ENCODE results near the gene RAD51B. TPM values are rescaled to one million over a fixed set of nuclear protein-coding genes. Genes with fewer than 3 reads are reported as not detected.
A peak's percentile ranks its signal among the peaks of the same experiment; 100 is the strongest.
"Not testable (repeated sequence)": the region's sequence is repeated elsewhere in the genome, so short reads cannot be mapped to it uniquely, and the experiment has no call there.

The RAD51B gene
- total RNA-seq, 6 experiments from 2014 or later = 2.7 to 5.8 (median 4.3) TPM

- 91% methylated on average over 7 of the region's 7 CpGs for WGBS (ENCODE audit: insufficient coverage, low coverage, low lambda C conversion rate, missing lambda C conversion rate)
- no peak for DNase-seq
- no peaks in the 10 kb centered on the region for H3K4me1 ChIP-seq
- no peak overlapping the region for H3K27ac ChIP-seq
- intact Hi-C loops (cut with DNase I) = no loop called here
- no peaks in the 10 kb centered on the region for H3K27me3 ChIP-seq
- H3K9me3 ChIP-seq = no peaks in the 10 kb centered on the region
- H3K4me3 ChIP-seq = no peak overlapping the region
- no peaks in the 10 kb centered on the region for H3K36me3 ChIP-seq
- no peak for TF ChIP-seq POLR2A (IDR thresholded peaks at IDR 0.05)
- peak in 1 of 4 donors; percentile 23 for TF ChIP-seq CTCF (IDR thresholded peaks at IDR 0.05)
- peak in 2 of 4 donors; percentile 59 to 72 for ATAC-seq
Observed at GRCh38 chr14:68219407-68219806, 399.8 kb downstream of the RAD51B start.

GRCh38 chr14:68221046-68221445 lies 401.5 kb downstream of the RAD51B start:
- H3K4me1 ChIP-seq; intact Hi-C loops (cut with DNase I); H3K27ac ChIP-seq; H3K27me3 ChIP-seq; H3K9me3 ChIP-seq; ATAC-seq; DNase-seq; H3K4me3 ChIP-seq; H3K36me3 ChIP-seq: not testable (repeated sequence)
- WGBS (ENCODE audit: insufficient coverage, low coverage, low lambda C conversion rate, missing lambda C conversion rate) = 90% methylated on average over 2 of the region's 2 CpGs

- H3K4me3 ChIP-seq = no peak overlapping the region
- intact Hi-C loops (cut with DNase I) = no loop called here
- no peaks in the 10 kb centered on the region for H3K9me3 ChIP-seq
- DNase-seq (no peak), ATAC-seq (no peak)
- H3K27ac ChIP-seq = no peak overlapping the region
- H3K27me3 ChIP-seq = no peaks in the 10 kb centered on the region
- no peak for TF ChIP-seq CTCF (IDR thresholded peaks at IDR 0.05)
- no peak for TF ChIP-seq POLR2A (IDR thresholded peaks at IDR 0.05)
- H3K4me1 ChIP-seq = no peaks in the 10 kb centered on the region
- H3K36me3 ChIP-seq = no peaks in the 10 kb centered on the region
- WGBS (ENCODE audit: insufficient coverage, low coverage, low lambda C conversion rate, missing lambda C conversion rate) = 93% methylated on average over 4 of the region's 4 CpGs
Observed at GRCh38 chr14:68222154-68222553, 402.6 kb downstream of the RAD51B start.

GRCh38 chr14:68222726-68223125 lies 403.1 kb downstream of the RAD51B start:
- DNase-seq (no peak), ATAC-seq (no peak)
- no peak overlapping the region for H3K4me3 ChIP-seq
- no peaks in the 10 kb centered on the region for H3K36me3 ChIP-seq
- 96% methylated on average over 3 of the region's 3 CpGs for WGBS (ENCODE audit: insufficient coverage, low coverage, low lambda C conversion rate, missing lambda C conversion rate)
- H3K9me3 ChIP-seq = no peaks in the 10 kb centered on the region
- H3K27me3 ChIP-seq = no peaks in the 10 kb centered on the region
- no peak overlapping the region for H3K27ac ChIP-seq
- intact Hi-C loops (cut with DNase I) = no loop called here
- no peak for TF ChIP-seq CTCF (IDR thresholded peaks at IDR 0.05)
- no peak for TF ChIP-seq POLR2A (IDR thresholded peaks at IDR 0.05)
- no peaks in the 10 kb centered on the region for H3K4me1 ChIP-seq

- no peaks in the 10 kb centered on the region for H3K9me3 ChIP-seq
- no peak for TF ChIP-seq CTCF (IDR thresholded peaks at IDR 0.05)
- no peak for TF ChIP-seq POLR2A (IDR thresholded peaks at IDR 0.05)
- no peaks in the 10 kb centered on the region for H3K27me3 ChIP-seq
- ATAC-seq (no peak), DNase-seq (no peak)
- intact Hi-C loops (cut with DNase I) = no loop called here
- H3K27ac ChIP-seq = no peak overlapping the region
- H3K4me1 ChIP-seq = no peaks in the 10 kb centered on the region
- no peaks in the 10 kb centered on the region for H3K36me3 ChIP-seq
- no peak overlapping the region for H3K4me3 ChIP-seq
Observed at GRCh38 chr14:68223631-68224030, 404.1 kb downstream of the RAD51B start.
